Small intestine (tissue), 7 donors: ENCODE results near the gene TRAPPC3. TPM values are rescaled to one million over a fixed set of nuclear protein-coding genes. Genes with fewer than 3 reads are reported as not detected.

Experiments
- DNase-seq, 2 donors: peaks; one replicate each; pipeline versions ENCODE4 v3.0.0 to v3.0.0-alpha.2; 2013
- FAIRE-seq: peaks from 2 replicates; lab custom pipeline; 2012; peaks lifted over from hg19 to GRCh38; lab: Jason Lieb, UNC
- H3K27ac ChIP-seq, 3 donors: one replicate each; pipeline ENCODE4 v1.5.1; 2013; ENCODE audit warnings: low read length in 2 of 3, mild to moderate bottlenecking in 2 of 3, control low read depth in 1 of 3, inconsistent platforms in 1 of 3, low read depth in 1 of 3, moderate library complexity in 1 of 3
- H3K27me3 ChIP-seq, 3 donors: one replicate each; pipeline ENCODE4 v1.6.1; 2013; ENCODE audit warnings: low read length in 3 of 3, inconsistent platforms in 1 of 3; ENCODE audit not compliant: control insufficient read depth in 3 of 3, insufficient read depth in 3 of 3
- H3K36me3 ChIP-seq, 3 donors: one replicate each; pipeline ENCODE4 v1.6.1; 2013; ENCODE audit warnings: low read length in 3 of 3, inconsistent platforms in 1 of 3, low read depth in 1 of 3, mild to moderate bottlenecking in 1 of 3, moderate library complexity in 1 of 3; ENCODE audit not compliant: control insufficient read depth in 3 of 3, insufficient read depth in 2 of 3
- H3K4me1 ChIP-seq, 3 donors: one replicate each; pipeline ENCODE4 v1.6.1; 2013; ENCODE audit warnings: low read length in 2 of 3, inconsistent platforms in 1 of 3, low read depth in 1 of 3, mild to moderate bottlenecking in 1 of 3, moderate library complexity in 1 of 3; ENCODE audit not compliant: control insufficient read depth in 3 of 3, insufficient read depth in 2 of 3
- H3K4me3 ChIP-seq, 3 donors: one replicate each; pipeline ENCODE4 v1.5.1; 2013; ENCODE audit warnings: low read length in 3 of 3, control low read depth in 1 of 3, inconsistent platforms in 1 of 3, low read depth in 1 of 3, mild to moderate bottlenecking in 1 of 3, moderate library complexity in 1 of 3
- H3K9me3 ChIP-seq, 2 donors: one replicate each; pipeline ENCODE4 v1.6.1; 2013; ENCODE audit warnings: low read depth in 1 of 2, low read length in 1 of 2; ENCODE audit not compliant: control insufficient read depth in 2 of 2, insufficient read depth in 1 of 2
- WGBS, 3 donors: extraction: QIAGEN DNeasy Blood & Tissue Kit; methylation state at CpG; one replicate each; pipeline ENCODE4 v1.1.7; 2013; 5-methylcytosine and 5-hydroxymethylcytosine counted together
- polyA plus RNA-seq, 4 donors: library from polyadenylated mRNA; stranded (reverse) in 3 of 4; unstranded in 1 of 4; fragments of 200-250 nt in 3 of 4; fragments of 120-200 nt in 1 of 4; gene quantifications; one replicate each; pipeline versions ENCODE4 v1.2.1 to v1.2.3, GENCODE V29; 2013
- donor health status: healthy with polysubstance abuse.
- donor health status: control.
- donor health status: control.
- donor health status: Bipolar disorder and iron deficiency.
- donor health status: healthy.

Gene TRAPPC3
- polyA plus RNA-seq, 4 donors, result 61.8 to 90.5 (median 71.6) TPM

DNA sequence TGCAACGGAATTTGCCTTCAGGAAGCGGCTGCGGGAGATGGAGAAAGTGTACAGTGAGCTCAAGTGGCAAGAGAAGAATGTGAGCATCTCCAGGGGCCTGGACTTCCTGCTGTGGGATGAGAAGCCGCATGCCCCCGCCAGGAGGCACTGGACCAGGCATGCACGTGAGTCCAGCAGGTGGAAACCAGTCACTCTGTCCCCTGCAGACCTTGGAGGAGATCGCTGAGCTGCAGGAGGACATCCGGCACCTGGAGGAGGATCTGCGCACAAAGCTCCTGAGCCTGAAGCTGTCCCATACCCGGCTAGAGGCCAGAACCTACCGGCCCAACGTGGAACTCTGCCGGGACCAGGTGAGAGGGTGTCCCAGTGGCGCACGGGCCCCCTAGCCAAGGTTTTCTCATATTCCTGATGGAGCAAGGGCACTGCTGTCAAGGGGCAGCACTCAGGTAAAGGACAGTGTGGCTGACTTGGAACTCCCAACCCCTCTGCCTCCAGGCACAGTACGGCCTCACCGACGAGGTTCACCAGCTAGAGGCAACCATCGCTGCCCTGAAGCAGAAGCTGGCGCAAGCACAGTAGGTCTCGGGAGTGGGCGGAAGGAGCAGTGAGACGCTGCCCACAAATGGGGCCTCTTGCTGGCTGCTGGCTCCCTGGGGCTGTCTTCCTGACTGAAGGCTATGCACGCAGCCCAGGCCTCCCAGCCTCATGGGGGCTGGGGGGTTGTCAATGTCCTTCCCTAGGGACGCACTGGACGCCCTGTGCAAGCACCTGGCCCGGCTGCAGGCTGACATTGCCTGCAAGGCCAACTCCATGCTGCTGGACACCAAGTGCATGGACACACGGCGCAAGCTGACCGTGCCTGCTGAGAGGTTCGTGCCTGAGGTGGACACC lies 61.8 kb downstream of the TRAPPC3 start:
- Histone ChIP-seq H3K9me3 (no peaks in the 10 kb centered on the region), H3K27me3 (peaks cover 0 to 7% (median 3%) of the 10 kb centered on the region in 3 donors), H3K4me3 (no peak overlapping the region), H3K36me3 (peaks cover 0 to 26% (median 2%) of the 10 kb centered on the region in 3 donors), H3K27ac (no peak overlapping the region), H3K4me1 (peaks cover 0 to 18% (median 4%) of the 10 kb centered on the region in 3 donors)
- 91 to 93% (median 93%) methylated on average over 31 of the region's 31 CpGs for WGBS, 3 donors
- FAIRE-seq, result no peak
- DNase-seq, result no peak

Other genes starting within 250 kb of the TRAPPC3 start
- 1 to 10 TPM in 3 of 4 donors, under 1 TPM in 1; 0.89 to 10.0 (median 2.4) TPM for gene AGO3, start 218.4 kb downstream of the TRAPPC3 start, polyA plus RNA-seq
- gene TEKT2, start 65.4 kb downstream of the TRAPPC3 start, polyA plus RNA-seq, result under 1 TPM in 2 of 4 donors, not detected in 2; 0.18 to 0.44 TPM
- gene ADPRS, start 60.6 kb downstream of the TRAPPC3 start, polyA plus RNA-seq, result 10 to 100 TPM; 24.2 to 38.4 (median 33.4) TPM
- 1 to 10 TPM in 1 of 4 donors, under 1 TPM in 2, not detected in 1; 0.27 to 1.3 (median 0.32) TPM for gene COL8A2, start 24.3 kb downstream of the TRAPPC3 start, polyA plus RNA-seq
- 10 to 100 TPM; 27.1 to 58.6 (median 42.6) TPM for gene MAP7D1, start 6.7 kb upstream of the TRAPPC3 start, polyA plus RNA-seq
- gene THRAP3, start 75.0 kb upstream of the TRAPPC3 start, polyA plus RNA-seq, result 10 to 100 TPM; 25.9 to 93.7 (median 35.0) TPM
- gene SH3D21, start 156.9 kb upstream of the TRAPPC3 start, polyA plus RNA-seq, result 10 to 100 TPM in 3 of 4 donors, 1 to 10 TPM in 1; 4.0 to 26.2 (median 23.9) TPM
- 10 to 100 TPM in 3 of 4 donors, 1 to 10 TPM in 1; 2.5 to 26.1 (median 18.4) TPM for gene EVA1B, start 174.2 kb upstream of the TRAPPC3 start, polyA plus RNA-seq
- gene STK40, start 236.4 kb upstream of the TRAPPC3 start, polyA plus RNA-seq, result 10 to 100 TPM; 12.7 to 41.0 (median 25.3) TPM
- 10 to 100 TPM; 24.9 to 55.5 (median 50.0) TPM for gene LSM10, start 248.4 kb upstream of the TRAPPC3 start, polyA plus RNA-seq